ENCODE results near the gene ANP32E. TPM values are rescaled to one million over a fixed set of nuclear protein-coding genes. Genes with fewer than 3 reads are reported as not detected.

ANP32E gene
- 9.2 and 13.3 TPM in 2 replicates for total RNA-seq

DNA sequence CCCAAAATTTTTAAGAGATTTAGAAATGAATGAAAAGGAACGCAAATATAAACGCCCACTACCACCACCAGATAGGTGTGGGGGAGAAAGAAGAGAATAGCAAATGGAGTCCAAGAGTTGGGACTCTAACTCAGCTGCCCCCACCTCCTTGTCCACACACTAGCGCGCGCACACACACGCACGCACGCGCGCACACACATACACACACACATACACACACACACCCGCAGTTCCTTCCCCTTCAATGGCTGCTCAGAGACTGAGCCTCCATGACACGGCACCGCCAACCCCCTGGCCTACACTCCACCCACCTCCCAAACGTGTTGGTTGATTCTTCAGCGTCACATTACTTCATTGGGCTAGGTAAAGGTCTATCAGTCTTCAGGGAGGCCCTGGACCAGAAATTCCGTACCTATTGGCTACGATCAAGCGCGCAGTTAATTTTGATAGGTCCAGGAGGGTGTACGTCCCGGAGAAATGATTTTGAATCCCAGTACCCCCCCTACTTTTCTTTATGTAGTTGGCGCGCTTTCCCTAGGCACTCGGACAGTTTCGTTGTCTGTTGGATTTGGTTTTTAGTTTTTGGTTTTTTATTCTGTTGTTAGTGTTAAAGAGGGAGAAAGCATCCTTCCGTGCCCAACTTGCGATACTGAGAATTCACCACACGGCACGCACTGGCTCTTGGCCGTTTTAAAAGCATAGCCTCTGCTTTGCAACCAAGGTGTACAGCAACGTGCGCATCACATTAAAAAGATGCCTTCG is at the start of gene ANP32E:
Gene ANP32E, minus strand, starts transcription at position 261 of the 762 bp plus-strand sequence. CDS start 326 bp downstream, outside the sequence.

DNA sequence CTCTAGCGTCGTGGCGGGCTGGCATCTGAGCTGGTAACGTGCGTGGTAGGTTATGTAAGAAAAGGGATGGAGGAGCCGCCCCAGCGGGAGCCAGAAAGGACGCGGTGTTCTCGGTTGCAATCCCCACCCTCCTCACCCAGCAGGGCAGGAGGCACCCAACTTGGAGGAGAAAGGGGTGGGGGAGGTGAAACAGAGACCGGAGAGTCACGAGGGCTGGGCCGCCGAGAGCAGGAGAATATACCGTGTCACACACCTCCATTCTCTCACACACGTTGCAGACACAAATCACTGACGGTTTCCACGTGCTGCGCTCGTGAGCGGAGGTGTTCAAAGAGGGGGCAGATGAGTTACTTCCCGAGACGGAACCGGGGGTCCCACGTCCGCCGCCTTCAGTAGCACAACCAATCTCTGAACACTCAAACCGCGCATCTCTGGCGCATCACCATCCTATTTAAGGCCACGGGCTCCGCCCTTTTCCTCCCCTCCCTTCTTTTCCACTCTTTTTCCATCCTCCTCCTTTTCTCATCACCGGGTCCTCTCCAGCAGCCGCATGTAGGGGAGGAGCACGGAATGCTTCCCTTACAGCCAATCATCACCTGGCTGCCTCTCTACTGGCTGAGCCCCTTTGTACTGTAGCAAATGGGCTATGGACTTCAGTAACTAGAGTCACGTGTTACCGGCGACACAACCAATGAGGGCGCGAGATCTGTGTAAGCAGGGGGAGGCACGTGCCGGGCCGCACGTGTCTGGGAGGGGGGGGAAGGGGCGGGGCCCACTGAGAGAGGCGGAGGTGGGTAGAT is 46.0 kb upstream of the ANP32E start, which contains the start of gene CIART:
Gene CIART, plus strand, starts transcription at position 797 of the 800 bp plus-strand sequence. CDS start 714 bp downstream, outside the sequence.

DNA sequence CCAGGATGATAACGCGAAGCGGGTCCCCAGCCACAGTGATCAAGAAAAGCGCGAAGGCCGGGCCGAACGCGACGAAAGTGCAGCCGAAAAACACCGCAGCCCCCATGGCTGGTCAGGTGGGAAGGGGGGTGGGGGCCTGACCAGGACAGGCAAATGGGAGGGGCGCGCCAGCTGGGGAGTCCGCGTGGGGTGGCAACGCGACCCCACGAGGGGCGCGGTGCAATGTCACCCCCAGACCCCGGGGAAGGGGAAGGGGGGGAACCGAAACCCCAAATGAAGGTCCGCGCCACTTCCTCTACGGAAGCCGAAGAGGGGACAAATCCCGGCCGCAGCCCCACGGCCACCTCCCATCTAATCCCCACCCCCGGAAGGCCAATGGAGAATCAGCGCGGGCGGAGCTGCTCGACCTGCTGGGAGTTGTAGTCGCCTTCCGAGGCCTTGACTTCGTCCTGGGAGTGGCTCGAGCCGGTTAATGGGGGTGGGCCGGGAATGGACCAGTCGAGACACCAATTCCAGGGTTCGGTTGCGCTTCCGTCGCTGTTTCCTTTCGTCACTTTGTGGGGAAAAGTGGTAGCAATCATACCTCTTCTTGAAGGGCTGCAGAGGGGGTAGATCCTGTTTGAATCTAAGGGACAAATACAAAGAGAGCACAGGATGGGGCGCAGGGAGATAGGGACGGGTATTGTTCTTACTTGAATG is 32.9 kb upstream of the ANP32E start, which contains the start of gene APH1A:
Gene APH1A, minus strand, starts transcription at position 312 of the 699 bp plus-strand sequence. Its CDS starts 206 bp downstream, at position 106.

DNA sequence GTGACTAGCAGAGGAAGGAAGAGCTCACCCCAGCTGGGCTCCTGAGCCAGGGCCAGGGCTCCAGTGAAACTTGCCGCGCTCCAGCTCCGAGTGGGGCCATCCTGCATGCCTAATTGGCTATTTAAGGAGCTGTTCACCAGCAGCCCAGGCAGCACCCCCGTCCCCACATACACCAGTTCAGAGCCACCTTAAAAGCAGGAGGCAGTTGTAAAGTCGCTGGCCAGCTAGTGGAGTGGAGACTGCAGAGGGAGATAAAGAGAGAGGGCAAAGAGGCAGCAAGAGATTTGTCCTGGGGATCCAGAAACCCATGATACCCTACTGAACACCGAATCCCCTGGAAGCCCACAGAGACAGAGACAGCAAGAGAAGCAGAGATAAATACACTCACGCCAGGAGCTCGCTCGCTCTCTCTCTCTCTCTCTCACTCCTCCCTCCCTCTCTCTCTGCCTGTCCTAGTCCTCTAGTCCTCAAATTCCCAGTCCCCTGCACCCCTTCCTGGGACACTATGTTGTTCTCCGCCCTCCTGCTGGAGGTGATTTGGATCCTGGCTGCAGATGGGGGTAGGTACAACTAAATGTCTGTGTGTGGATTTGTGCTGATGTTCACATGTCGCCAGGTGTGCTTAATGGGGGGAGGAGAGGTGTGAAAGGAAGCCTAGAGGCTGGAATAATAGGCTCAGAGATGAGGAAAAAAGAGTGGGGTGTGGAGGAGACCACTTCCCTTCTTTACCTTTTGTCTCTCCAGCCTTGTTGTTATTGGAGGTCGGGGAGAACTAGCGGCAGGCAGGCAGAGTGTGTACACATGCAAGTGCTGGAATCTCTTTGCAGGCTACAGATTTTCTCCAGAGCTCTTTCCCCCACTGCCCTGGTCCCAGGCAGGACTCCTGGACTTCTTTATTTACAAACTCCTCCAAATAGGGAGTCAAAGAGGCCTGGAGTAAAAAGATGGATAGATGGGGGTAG is 22.0 kb upstream of the ANP32E start, which contains the start of gene CA14:
Gene CA14, plus strand, starts transcription at position 151 of the 962 bp plus-strand sequence. Its CDS starts 355 bp downstream, at position 506.

Other genes with a start within 250 kb of the ANP32E start
- 7.1 and 11.2 TPM in 2 replicates for gene OTUD7B, start 225.4 kb downstream of the ANP32E start, total RNA-seq
- gene VPS45, start 168.3 kb downstream of the ANP32E start, total RNA-seq: 18.6 and 20.2 TPM in 2 replicates
- 23.3 and 30.1 TPM in 2 replicates for gene PLEKHO1, start 86.2 kb downstream of the ANP32E start, total RNA-seq
- not detected in 2 replicates for gene CA14, start 21.7 kb upstream of the ANP32E start, total RNA-seq
- gene APH1A, start 32.9 kb upstream of the ANP32E start, total RNA-seq: 56.1 and 65.0 TPM in 2 replicates
- 11.8 and 16.6 TPM in 2 replicates for gene C1orf54, start 36.7 kb upstream of the ANP32E start, total RNA-seq
- 2.9 and 8.5 TPM in 2 replicates for gene CIART, start 46.4 kb upstream of the ANP32E start, total RNA-seq
- gene MRPS21, start 57.7 kb upstream of the ANP32E start, total RNA-seq: 47.2 and 54.9 TPM in 2 replicates
- 17.2 and 19.6 TPM in 2 replicates for gene PRPF3, start 85.4 kb upstream of the ANP32E start, total RNA-seq
- 14.4 and 14.5 TPM in 2 replicates for gene RPRD2, start 128.0 kb upstream of the ANP32E start, total RNA-seq